Mucosa of stomach (tissue), 1 donor: ENCODE data around the gene HAP1.
"Not testable (repeated sequence)": the region's sequence is repeated elsewhere in the genome, so short reads cannot be mapped to it uniquely, and the experiment has no call there.

Experiments used
- H3K27me3 ChIP-seq: one replicate; pipeline ENCODE4 v1.7.0; 2013; ENCODE audit warnings: mild to moderate bottlenecking, low read length; ENCODE audit not compliant: control insufficient read depth, insufficient read depth
- H3K36me3 ChIP-seq: one replicate; pipeline ENCODE4 v1.7.0; 2013; ENCODE audit warnings: low read length; ENCODE audit not compliant: control insufficient read depth, insufficient read depth
- H3K4me1 ChIP-seq: one replicate; pipeline ENCODE4 v1.7.0; 2013; ENCODE audit warnings: mild to moderate bottlenecking, low read length; ENCODE audit not compliant: control insufficient read depth, insufficient read depth
- H3K4me3 ChIP-seq: one replicate; pipeline ENCODE4 v1.7.0; 2013; ENCODE audit warnings: low read length
- H3K9ac ChIP-seq: one replicate; pipeline ENCODE4 v1.7.0; 2013; ENCODE audit warnings: mild to moderate bottlenecking, low read length, moderate library complexity
- H3K9me3 ChIP-seq: one replicate; pipeline ENCODE4 v1.7.0; 2013; ENCODE audit warnings: mild to moderate bottlenecking, low read length, moderate library complexity; ENCODE audit not compliant: control insufficient read depth
- donor health status: Pancreatic carcinoma.

The HAP1 gene, protein sequence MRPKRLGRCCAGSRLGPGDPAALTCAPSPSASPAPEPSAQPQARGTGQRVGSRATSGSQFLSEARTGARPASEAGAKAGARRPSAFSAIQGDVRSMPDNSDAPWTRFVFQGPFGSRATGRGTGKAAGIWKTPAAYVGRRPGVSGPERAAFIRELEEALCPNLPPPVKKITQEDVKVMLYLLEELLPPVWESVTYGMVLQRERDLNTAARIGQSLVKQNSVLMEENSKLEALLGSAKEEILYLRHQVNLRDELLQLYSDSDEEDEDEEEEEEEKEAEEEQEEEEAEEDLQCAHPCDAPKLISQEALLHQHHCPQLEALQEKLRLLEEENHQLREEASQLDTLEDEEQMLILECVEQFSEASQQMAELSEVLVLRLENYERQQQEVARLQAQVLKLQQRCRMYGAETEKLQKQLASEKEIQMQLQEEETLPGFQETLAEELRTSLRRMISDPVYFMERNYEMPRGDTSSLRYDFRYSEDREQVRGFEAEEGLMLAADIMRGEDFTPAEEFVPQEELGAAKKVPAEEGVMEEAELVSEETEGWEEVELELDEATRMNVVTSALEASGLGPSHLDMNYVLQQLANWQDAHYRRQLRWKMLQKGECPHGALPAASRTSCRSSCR

GRCh38 chr17:41734139-41734948 lies at the start of gene HAP1:
Gene HAP1 (minus strand): TSS chr17:41734643. CDS start chr17:41734634, 9 bp downstream.
- Histone ChIP-seq H3K9ac (no peak within 1 kb of the TSS), H3K9me3 (no peaks in the 10 kb centered on the region), H3K4me3 (no peak within 1 kb of the TSS), H3K36me3 (no peaks in the 10 kb centered on the region), H3K4me1 (peaks cover 17% of the 10 kb centered on the region), H3K27me3 (peaks cover 73% of the 10 kb centered on the region)

DNA sequence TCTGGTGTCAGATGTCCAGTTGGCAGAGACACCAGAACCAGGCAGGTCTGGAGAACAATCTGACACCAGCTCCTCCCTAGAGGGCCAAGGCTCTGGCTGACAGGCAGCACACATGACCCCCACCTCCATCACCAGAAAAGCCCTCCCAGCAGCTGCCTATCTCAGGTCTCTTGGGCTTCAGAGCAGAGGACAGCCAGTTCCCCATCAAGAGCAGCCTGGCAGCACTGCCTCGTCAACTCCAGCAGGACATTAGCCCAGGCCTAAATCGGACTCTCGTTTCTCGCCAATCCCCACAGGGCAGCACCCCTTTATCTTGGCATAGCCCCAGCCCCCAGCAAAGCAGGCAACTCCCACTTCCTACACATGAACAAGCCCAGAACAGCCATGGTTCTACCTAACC lies 47.7 kb upstream of the HAP1 start:
- Histone ChIP-seq H3K4me1 (peaks cover 49% of the 10 kb centered on the region), H3K9ac (peak overlapping the region; percentile 68)

DNA sequence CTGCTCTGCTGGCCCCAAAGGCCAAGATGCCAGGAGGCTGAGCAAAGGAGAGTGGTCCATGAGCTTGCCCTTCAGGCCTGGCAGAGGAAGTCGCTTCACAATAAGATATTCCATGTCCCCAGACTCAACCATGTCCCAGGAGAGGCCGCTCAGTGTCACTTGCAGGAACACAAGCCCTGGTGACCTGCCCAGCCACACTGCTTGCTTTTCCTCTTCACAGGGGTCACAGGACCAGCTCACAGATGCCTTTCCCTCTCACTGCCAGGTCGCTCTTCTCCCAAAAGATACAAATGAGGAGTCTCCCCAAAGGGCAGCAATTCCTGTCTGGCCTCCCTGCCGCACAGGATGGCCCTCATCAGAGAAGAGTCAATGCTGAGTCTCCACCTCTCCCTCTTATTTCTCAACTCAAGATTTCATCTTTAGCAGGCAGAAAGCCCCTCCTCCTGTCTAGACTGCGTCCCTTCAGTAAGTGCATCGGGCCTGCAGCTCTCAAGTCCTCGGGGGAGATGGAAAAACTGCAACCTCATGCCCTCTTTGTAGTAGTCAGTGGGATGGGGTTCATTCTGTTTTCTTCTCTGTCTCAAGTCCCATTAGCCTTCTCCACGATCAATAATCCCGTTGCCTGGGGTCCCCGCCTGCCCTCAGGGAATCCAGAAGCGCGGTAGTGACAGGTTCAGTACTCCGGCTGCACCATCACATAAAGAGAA lies 47.1 kb upstream of the HAP1 start:
- H3K4me1 ChIP-seq, result peaks cover 51% of the 10 kb centered on the region

More for the DNA sequence above, 47.7 kb upstream of the HAP1 start:
- no peak overlapping the region for H3K4me3 ChIP-seq
- no peaks in the 10 kb centered on the region for H3K36me3 ChIP-seq
- H3K9me3 ChIP-seq, result no peaks in the 10 kb centered on the region
- no peaks in the 10 kb centered on the region for H3K27me3 ChIP-seq

DNA sequence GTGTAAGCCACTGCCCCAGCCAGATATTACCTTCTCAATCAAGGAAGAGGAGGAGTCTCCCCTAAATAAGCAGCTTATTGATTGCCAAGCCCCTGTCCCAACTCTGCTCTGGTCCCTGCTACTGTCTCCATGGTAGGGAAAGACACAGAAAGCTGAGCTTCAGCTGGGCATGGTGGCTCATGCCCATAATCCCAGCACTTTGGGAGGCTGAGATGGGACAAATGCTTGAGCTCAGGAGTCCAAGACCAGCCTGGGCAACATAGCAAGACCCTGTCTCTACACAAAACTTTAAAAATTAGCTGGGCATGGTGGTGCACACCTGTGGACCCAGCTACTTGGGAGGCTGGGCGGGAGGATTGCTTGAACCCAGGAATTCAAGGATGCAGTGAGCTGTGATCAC lies 45.5 kb upstream of the HAP1 start:
- Histone ChIP-seq H3K4me1 (peaks cover 67% of the 10 kb centered on the region), H3K36me3 (no peaks in the 10 kb centered on the region), H3K9me3 (no peaks in the 10 kb centered on the region), H3K27me3 (no peaks in the 10 kb centered on the region), H3K9ac (no peak overlapping the region), H3K4me3 (no peak overlapping the region)

More for the DNA sequence above, 47.1 kb upstream of the HAP1 start:
- H3K36me3 ChIP-seq, result no peaks in the 10 kb centered on the region
- H3K27me3 ChIP-seq, result no peaks in the 10 kb centered on the region
- H3K9me3 ChIP-seq, result no peaks in the 10 kb centered on the region
- no peak overlapping the region for H3K4me3 ChIP-seq
- peak overlapping the region; percentile 68 for H3K9ac ChIP-seq

- Histone ChIP-seq H3K36me3 (no peaks in the 10 kb centered on the region), H3K9me3 (no peaks in the 10 kb centered on the region), H3K4me1 (peaks cover 72% of the 10 kb centered on the region), H3K4me3 (peak overlapping the region; percentile 4), H3K27me3 (no peaks in the 10 kb centered on the region), H3K9ac (peak overlapping the region; percentile 54)
Measured at GRCh38 chr17:41777574-41778188, 43.2 kb upstream of the HAP1 start.

- Histone ChIP-seq H3K4me1 (peaks cover 72% of the 10 kb centered on the region), H3K9ac (peak overlapping the region; percentile 54), H3K27me3 (no peaks in the 10 kb centered on the region), H3K4me3 (peak overlapping the region; percentile 4), H3K36me3 (no peaks in the 10 kb centered on the region), H3K9me3 (no peaks in the 10 kb centered on the region)
Measured at GRCh38 chr17:41777157-41777573, 42.7 kb upstream of the HAP1 start.

DNA sequence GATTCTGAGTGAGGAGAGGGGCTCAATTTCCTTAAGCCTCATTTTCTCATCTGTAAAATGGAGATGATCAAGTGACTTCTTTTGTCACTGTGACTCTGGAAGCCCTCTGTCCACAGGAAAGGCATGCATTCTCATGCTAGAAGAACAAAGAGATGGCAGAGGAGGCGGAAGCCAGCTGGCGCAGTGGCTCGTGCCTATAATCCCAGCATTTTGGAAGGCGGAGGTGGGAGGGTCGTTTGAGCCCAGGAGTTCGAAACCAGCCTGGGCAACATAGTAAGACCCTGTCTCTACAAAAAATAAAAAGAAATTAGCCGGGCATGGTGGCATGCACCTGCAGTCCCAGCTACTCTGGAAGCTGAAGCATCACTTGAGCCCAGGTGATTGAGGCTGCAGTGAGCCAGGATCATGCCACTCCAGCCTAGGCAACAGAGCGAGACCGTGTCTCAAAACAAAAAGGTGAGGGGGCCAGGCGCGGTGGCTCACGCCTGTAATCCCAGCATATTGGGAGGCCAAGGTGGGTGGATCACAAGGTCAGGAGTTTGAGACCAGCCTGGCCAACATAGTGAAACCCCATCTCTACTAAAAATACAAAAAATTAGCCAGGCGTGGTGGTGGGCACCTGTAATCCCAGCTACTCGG lies 41.9 kb upstream of the HAP1 start:
- H3K4me3 ChIP-seq, result not testable (repeated sequence)

DNA sequence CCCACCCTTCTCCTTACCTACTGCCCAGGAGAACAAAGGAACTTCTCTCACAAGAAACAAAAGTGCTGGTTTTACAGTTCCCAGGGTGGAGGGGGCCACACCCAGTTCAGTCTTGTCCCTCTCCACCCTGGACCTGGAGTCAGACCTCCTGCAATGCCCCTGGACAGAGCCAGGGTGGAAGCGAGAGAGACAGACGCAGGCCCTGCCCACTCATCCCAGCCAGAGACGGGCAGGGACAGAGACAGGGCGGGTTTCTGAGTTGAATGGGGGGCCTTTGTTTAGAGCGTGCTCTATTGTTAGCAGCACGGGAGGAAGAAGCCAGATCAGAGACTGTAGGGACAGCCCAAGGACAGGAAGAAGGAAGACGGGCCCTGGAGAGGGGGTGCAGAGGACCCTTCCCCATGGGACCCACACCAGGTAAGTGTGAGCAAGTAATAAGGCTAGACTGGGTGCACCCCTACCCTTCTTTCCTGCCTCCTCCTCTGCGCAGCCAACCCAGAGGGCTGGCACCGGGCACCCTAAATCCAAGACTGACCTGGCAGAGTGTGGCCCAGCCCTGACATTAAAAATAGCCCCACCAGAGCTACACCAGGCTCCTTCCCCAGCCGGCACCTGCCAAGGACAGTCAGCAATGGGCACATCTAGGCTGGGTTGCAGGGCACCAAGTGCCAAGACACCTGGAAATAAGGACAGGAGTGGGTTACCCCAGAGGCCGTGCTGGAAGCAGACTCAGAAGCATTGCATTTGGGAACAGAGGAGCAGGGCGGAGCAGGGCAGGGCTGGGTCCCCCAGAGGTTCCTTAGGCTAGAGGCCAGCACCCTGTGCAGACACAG lies 41.2 kb upstream of the HAP1 start:
- Histone ChIP-seq H3K27me3 (no peaks in the 10 kb centered on the region), H3K9ac (peak overlapping the region; percentile 65), H3K4me3 (no peak overlapping the region), H3K9me3 (no peaks in the 10 kb centered on the region), H3K4me1 (peaks cover 73% of the 10 kb centered on the region), H3K36me3 (peaks cover 11% of the 10 kb centered on the region)

More for the DNA sequence above, 41.9 kb upstream of the HAP1 start:
- H3K4me1 ChIP-seq, result peaks cover 72% of the 10 kb centered on the region
- H3K9me3 ChIP-seq, H3K36me3 ChIP-seq, H3K27me3 ChIP-seq: not testable (repeated sequence)
- H3K9ac ChIP-seq, result peak overlapping the region; percentile 65

DNA sequence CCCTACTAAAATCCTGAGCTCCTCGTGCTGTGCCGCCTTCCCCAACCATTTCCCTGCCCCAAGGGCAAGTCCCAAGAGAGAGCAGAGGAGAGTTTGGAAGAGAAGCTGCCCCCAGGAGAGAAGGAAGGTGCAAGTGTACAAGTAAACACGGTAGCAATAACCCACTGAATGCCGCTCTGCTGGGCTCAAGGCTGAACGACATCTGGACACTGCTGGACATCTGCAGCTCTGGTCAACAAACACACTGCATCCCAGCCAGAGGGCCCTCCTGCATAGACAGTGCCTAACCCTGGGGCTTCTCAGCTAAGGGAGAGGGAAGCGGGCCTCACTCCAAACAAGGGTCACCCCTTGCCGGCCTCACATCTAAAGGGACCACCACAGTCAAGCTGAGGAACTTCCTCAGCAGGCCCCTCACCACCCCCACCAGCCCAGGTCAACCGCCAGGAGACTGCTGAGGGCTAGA lies 39.3 kb upstream of the HAP1 start:
- Histone ChIP-seq H3K9ac (peak overlapping the region; percentile 67), H3K4me3 (no peak overlapping the region), H3K27me3 (no peaks in the 10 kb centered on the region), H3K9me3 (no peaks in the 10 kb centered on the region), H3K36me3 (peaks cover 18% of the 10 kb centered on the region), H3K4me1 (peaks cover 73% of the 10 kb centered on the region)

DNA sequence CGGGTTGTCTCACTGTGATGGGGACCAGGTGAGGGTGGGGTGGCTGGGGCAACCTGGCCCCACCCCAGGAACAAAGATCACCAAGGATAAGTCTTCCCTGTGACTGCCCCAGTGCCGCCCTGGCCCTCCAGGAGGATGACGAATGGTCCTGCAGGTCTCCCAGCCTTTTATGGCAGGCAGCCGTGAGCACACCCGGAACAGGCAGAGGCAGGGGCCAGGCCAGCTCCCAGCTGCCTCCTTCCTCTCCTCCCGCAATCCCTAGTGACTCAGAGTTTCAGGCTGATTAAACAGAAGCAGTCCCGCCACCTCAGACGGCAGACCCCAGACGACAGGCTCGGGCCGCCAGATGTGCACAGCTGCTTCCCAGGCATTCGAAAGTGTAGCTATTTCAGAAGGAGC lies 38.7 kb upstream of the HAP1 start:
- H3K4me1 ChIP-seq, result peaks cover 72% of the 10 kb centered on the region
- no peaks in the 10 kb centered on the region for H3K27me3 ChIP-seq
- H3K36me3 ChIP-seq, result peaks cover 23% of the 10 kb centered on the region
- peak overlapping the region; percentile 67 for H3K9ac ChIP-seq
- H3K9me3 ChIP-seq, result no peaks in the 10 kb centered on the region
- peak overlapping the region; percentile 27 for H3K4me3 ChIP-seq
